ENCODE results near the gene METTL6.

- TF ChIP-seq CTCF (IDR thresholded peaks at IDR 0.05; ENCODE audit: insufficient read depth, low read depth, low read length) (peak; percentile 3), EZH2 (IDR thresholded peaks at IDR 0.05; ENCODE audit: insufficient read depth, low read length) (no peak)
Observed at GRCh38 chr3:15427182-15427880, at the start of gene METTL6, which contains the start of gene EAF1.

Data from astrocyte (in vitro differentiated cells and primary cell).